ENCODE results near the gene SLC6A11. TPM values are rescaled to one million over a fixed set of nuclear protein-coding genes. Genes with fewer than 3 reads are reported as not detected.

Gene SLC6A11
- total RNA-seq, 2 experiments from 2014 or later: not detected

GRCh38 chr3:10933470-10933804, 117.4 kb downstream of the SLC6A11 start:
- no peak for DNase-seq (ENCODE audit: low spot score)
- Histone ChIP-seq H3K27ac (ENCODE audit: low read depth, low read length, poor library complexity, severe bottlenecking) (no peak overlapping the region), H3K4me2 (ENCODE audit: low read length) (no peak overlapping the region), H2AFZ (ENCODE audit: low read length) (no peak overlapping the region), H4K20me1 (ENCODE audit: insufficient read depth, low read length) (no peaks in the 10 kb centered on the region), H3K36me3 (ENCODE audit: insufficient read depth, low read length) (no peaks in the 10 kb centered on the region), H3K9me2 (ENCODE audit: insufficient read depth, low read length) (no peaks in the 10 kb centered on the region), H3K4me3 (ENCODE audit: low read depth, low read length, poor library complexity, severe bottlenecking) (no peak overlapping the region), H3K4me1 (ENCODE audit: insufficient read depth, low read length, poor library complexity, severe bottlenecking) (no peaks in the 10 kb centered on the region), H3K9me3 (ENCODE audit: low read length) (no peaks in the 10 kb centered on the region), H3K79me2 (ENCODE audit: insufficient read depth, low read depth, low read length) (no peaks in the 10 kb centered on the region)
- ChIA-PET CTCF (ENCODE audit: unreplicated experiment) (no interaction called here), POLR2A (no interaction called here)
- TF ChIP-seq EZH2phosphoT487 (IDR thresholded peaks at IDR 0.05; ENCODE audit: borderline replicate concordance, low read depth, low read length): no peak
- TF ChIP-seq CTCF (conservative IDR thresholded peaks at IDR 0.05; ENCODE audit: low read length): no peak
- intact Hi-C loops (cut with micrococcal nuclease; ENCODE audit: unreplicated experiment): no loop called here
- BruUV-seq (replicated peaks): no TSS peak

DNA sequence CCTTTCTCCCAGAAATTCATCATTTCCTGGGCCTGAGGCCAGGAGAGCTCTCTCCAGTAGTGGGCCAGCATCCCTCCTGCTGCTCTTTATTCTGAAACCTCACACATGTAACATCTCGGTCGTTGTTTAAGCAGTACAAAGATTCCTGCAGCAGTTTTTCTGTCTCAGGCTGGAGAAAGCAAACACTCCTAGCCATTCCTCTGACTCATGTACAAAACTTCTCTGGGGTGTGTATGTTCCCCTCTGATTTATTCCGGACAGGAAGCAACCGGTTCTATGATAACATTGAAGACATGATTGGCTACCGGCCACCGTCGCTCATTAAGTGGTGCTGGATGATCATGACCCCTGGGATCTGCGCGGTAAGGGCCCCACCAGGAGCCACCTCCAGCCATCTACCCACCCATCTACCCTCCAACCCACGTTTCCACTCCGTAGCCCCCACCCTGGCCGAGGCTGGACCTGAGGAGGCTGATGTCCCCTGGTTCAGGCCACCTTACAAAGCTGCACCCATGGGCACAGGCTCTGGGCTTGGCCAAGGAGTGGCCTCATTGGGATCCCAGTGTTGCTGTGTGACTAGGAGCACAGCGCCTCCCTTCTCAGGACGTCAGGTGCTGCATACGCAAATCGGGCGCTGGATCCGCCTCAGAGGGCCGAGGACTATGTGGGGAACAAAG, 117.9 kb downstream of the SLC6A11 start:
- H3K9me2 ChIP-seq (ENCODE audit: insufficient read depth, low read length): no peaks in the 10 kb centered on the region
- H3K4me2 ChIP-seq (ENCODE audit: low read length): no peak overlapping the region
- H3K79me2 ChIP-seq (ENCODE audit: insufficient read depth, low read depth, low read length): no peaks in the 10 kb centered on the region
- no peaks in the 10 kb centered on the region for H3K9me3 ChIP-seq (ENCODE audit: low read length)
- TF ChIP-seq CTCF (conservative IDR thresholded peaks at IDR 0.05; ENCODE audit: low read length) (no peak), EZH2phosphoT487 (IDR thresholded peaks at IDR 0.05; ENCODE audit: borderline replicate concordance, low read depth, low read length) (no peak)
- intact Hi-C loops (cut with micrococcal nuclease; ENCODE audit: unreplicated experiment): no loop called here
- ChIA-PET CTCF (ENCODE audit: unreplicated experiment) (no interaction called here), POLR2A (no interaction called here)
- no peak overlapping the region for H3K4me3 ChIP-seq (ENCODE audit: low read depth, low read length, poor library complexity, severe bottlenecking)
- no TSS peak for BruUV-seq (replicated peaks)
- H2AFZ ChIP-seq (ENCODE audit: low read length): no peak overlapping the region
- no peaks in the 10 kb centered on the region for H3K36me3 ChIP-seq (ENCODE audit: insufficient read depth, low read length)
- no peaks in the 10 kb centered on the region for H3K4me1 ChIP-seq (ENCODE audit: insufficient read depth, low read length, poor library complexity, severe bottlenecking)
- H4K20me1 ChIP-seq (ENCODE audit: insufficient read depth, low read length): no peaks in the 10 kb centered on the region
- H3K27ac ChIP-seq (ENCODE audit: low read depth, low read length, poor library complexity, severe bottlenecking): no peak overlapping the region
- DNase-seq (ENCODE audit: low spot score): no peak

GRCh38 chr3:10935028-10935427, 119.0 kb downstream of the SLC6A11 start:
- ChIA-PET CTCF (ENCODE audit: unreplicated experiment) (no interaction called here), POLR2A (no interaction called here)
- H3K4me2 ChIP-seq (ENCODE audit: low read length): no peak overlapping the region
- H3K36me3 ChIP-seq (ENCODE audit: insufficient read depth, low read length): no peaks in the 10 kb centered on the region
- H3K9me2 ChIP-seq (ENCODE audit: insufficient read depth, low read length): no peaks in the 10 kb centered on the region
- intact Hi-C loops (cut with micrococcal nuclease; ENCODE audit: unreplicated experiment): no loop called here
- TF ChIP-seq EZH2phosphoT487 (IDR thresholded peaks at IDR 0.05; ENCODE audit: borderline replicate concordance, low read depth, low read length) (no peak), CTCF (conservative IDR thresholded peaks at IDR 0.05; ENCODE audit: low read length) (no peak)
- H3K27ac ChIP-seq (ENCODE audit: low read depth, low read length, poor library complexity, severe bottlenecking): no peak overlapping the region
- no peak overlapping the region for H2AFZ ChIP-seq (ENCODE audit: low read length)
- H4K20me1 ChIP-seq (ENCODE audit: insufficient read depth, low read length): no peaks in the 10 kb centered on the region
- no peak for DNase-seq (ENCODE audit: low spot score)
- H3K79me2 ChIP-seq (ENCODE audit: insufficient read depth, low read depth, low read length): no peaks in the 10 kb centered on the region
- no TSS peak for BruUV-seq (replicated peaks)
- H3K4me1 ChIP-seq (ENCODE audit: insufficient read depth, low read length, poor library complexity, severe bottlenecking): no peaks in the 10 kb centered on the region
- no peaks in the 10 kb centered on the region for H3K9me3 ChIP-seq (ENCODE audit: low read length)
- H3K4me3 ChIP-seq (ENCODE audit: low read depth, low read length, poor library complexity, severe bottlenecking): no peak overlapping the region

Data from OCI-LY7 (cell line).